Adrenal gland (tissue), 12 donors: ENCODE data around the gene HOXB8. TPM values are rescaled to one million over a fixed set of nuclear protein-coding genes. Genes with fewer than 3 reads are reported as not detected.
A peak's percentile ranks its signal among the peaks of the same experiment; 100 is the strongest.

ENCODE experiments used
- DNase-seq, 7 donors: peaks; one replicate each; pipeline ENCODE4 v3.0.0-alpha.2; 2019 to 2020
- H3K27ac ChIP-seq, 5 donors: fragments of 200-600 bp; sonication (generic) in 4 of 5; 1 replicate in 3 of 5; 2 replicates in 2 of 5; pipeline versions ENCODE4 v1.5.1 to v1.8.0; 2016 to 2020; ENCODE audit warnings: mild to moderate bottlenecking in 1 of 5
- H3K27me3 ChIP-seq: fragments of 200-600 bp; 2 replicates; pipeline ENCODE4 v1.8.0; 2021
- H3K36me3 ChIP-seq, 2 donors: fragments of 200-600 bp; replicated peaks in 1 of 2; 1 replicate in 1 of 2; 2 replicates in 1 of 2; pipeline versions ENCODE4 v1.5.1 to v1.8.0; 2018 to 2022
- H3K4me1 ChIP-seq, 2 donors: fragments of 200-600 bp; replicated peaks in 1 of 2; 1 replicate in 1 of 2; 2 replicates in 1 of 2; pipeline versions ENCODE4 v1.5.1 to v1.8.0; 2018 to 2021
- H3K4me3 ChIP-seq, 4 donors: fragments of 200-600 bp; sonication (generic) in 3 of 4; one replicate each; pipeline ENCODE4 v1.5.1; 2016 to 2018
- H3K9me3 ChIP-seq, 3 donors: fragments of 200-600 bp; sonication (generic) in 1 of 3; replicated peaks in 1 of 3; 1 replicate in 2 of 3; 2 replicates in 1 of 3; pipeline versions ENCODE4 v1.5.1 to v1.8.0; 2016 to 2021
- CTCF ChIP-seq, 6 experiments: fragments of 450-650 bp in 4 of 6; fragments of 200-600 bp in 2 of 6; sonication (generic) in 1 of 6; IDR thresholded peaks; 1 replicate in 5 of 6; 2 replicates in 1 of 6; pipeline versions ENCODE4 v1.5.1 to v1.8.0; 2016 to 2021; ENCODE audit warnings: antibody characterized with exemption in 6 of 6, mild to moderate bottlenecking in 2 of 6, moderate library complexity in 1 of 6
- POLR2A ChIP-seq, 2 donors: fragments of 450-650 bp; IDR thresholded peaks; one replicate each; pipeline ENCODE4 v1.6.1; 2017; ENCODE audit warnings: antibody characterized with exemption in 2 of 2, mild to moderate bottlenecking in 2 of 2, moderate library complexity in 1 of 2
- WGBS, 4 donors: extraction: QIAGEN DNeasy Blood & Tissue Kit in 2 of 4; methylation state at CpG; one replicate each; pipeline versions ENCODE4 v1.1.5 to v1.1.7; 2013 to 2017; 5-methylcytosine and 5-hydroxymethylcytosine counted together
- intact Hi-C, 2 donors: fragments of 100-400 bp; cut with DNase I; formaldehyde crosslinking; loops; one replicate each; pipeline versions ENCODE4 v1.14.1 to v1.15.0; 2022 to 2023
- polyA plus RNA-seq, 3 donors: library from polyadenylated mRNA; stranded (reverse); fragments of 200-250 nt in 2 of 3; fragments of 350-450 nt in 1 of 3; fragmentation: Illumina TruSeq in 1 of 3; extraction: RNeasy Lipid Tissue Mini Kit (QIAGEN cat#74804) in 1 of 3; gene quantifications; one replicate each; pipeline ENCODE4 v1.2.3, GENCODE V29; 2013 to 2014
- total RNA-seq, 9 donors: library from RNA; depleted of rRNA in 4 of 9; stranded (reverse); fragments of >200 nt in 4 of 9; fragments of 120-200 nt in 1 of 9; fragmentation: NEBNext Ultra II Directional in 1 of 9; extraction: Animal tissue kit (Norgen Biotek cat#: 25700) in 1 of 9; gene quantifications; one replicate each; pipeline versions ENCODE4 v1.1.0 to v1.2.4, GENCODE V29; 2013 to 2023
- donor health status: healthy with polysubstance abuse.
- donor health status: Bipolar disorder and iron deficiency.
- donor health status: DM: yes; HTN: yes; CAD: no.
- donor health status: DM: no; HTN: no; CAD: no.
- donor health status: DM: no; HTN: no; CAD: no.
- donor health status: DM: yes; HTN: yes; CAD: no.

Gene HOXB8
- total and polyA plus RNA-seq, 12 donors = 0.72 to 13.3 (median 5.9) TPM

GRCh38 chr17:48629411-48629759, 14.3 kb upstream of the HOXB8 start:
- H3K36me3 ChIP-seq = no peaks in the 10 kb centered on the region
- H3K27ac ChIP-seq = no peak overlapping the region
- peaks cover 99% of the 10 kb centered on the region for H3K27me3 ChIP-seq
- H3K9me3 ChIP-seq = no peaks in the 10 kb centered on the region
- peaks cover 19 to 22% of the 10 kb centered on the region in 2 donors for H3K4me1 ChIP-seq
- DNase-seq = no peak
- intact Hi-C loops = loop anchor here in 1 of 2 donors (10.0 kb wide), 1 partner anchor 475 kb away; no protein-coding TSS in a partner anchor
- 36 to 46% (median 43%) methylated on average over 5 of the region's 5 CpGs for WGBS, 4 donors
- no peak for TF ChIP-seq POLR2A (IDR thresholded peaks at IDR 0.05)
- TF ChIP-seq CTCF (IDR thresholded peaks at IDR 0.05) = no peak
- H3K4me3 ChIP-seq = no peak overlapping the region

- intact Hi-C loops = loop anchor here in 1 of 2 donors (10.0 kb wide), 1 partner anchor 474 kb away; no protein-coding TSS in a partner anchor
Observed at GRCh38 chr17:48628649-48629410, 13.7 kb upstream of the HOXB8 start.

GRCh38 chr17:48627623-48628521, 12.8 kb upstream of the HOXB8 start:
- DNase-seq = peak in 1 of 7 donors; percentile 2
- WGBS, 4 donors = 30 to 41% (median 32%) methylated on average over 27 of the region's 27 CpGs
- Histone ChIP-seq H3K4me3 (no peak overlapping the region), H3K4me1 (peaks cover 19 to 22% of the 10 kb centered on the region in 2 donors), H3K27ac (no peak overlapping the region), H3K36me3 (no peaks in the 10 kb centered on the region), H3K27me3 (peaks cover 90% of the 10 kb centered on the region), H3K9me3 (no peaks in the 10 kb centered on the region)
- intact Hi-C loops = loop anchor here in 1 of 2 donors (10.0 kb wide), 1 partner anchor 473 kb away; no protein-coding TSS in a partner anchor
- no peak for TF ChIP-seq CTCF (IDR thresholded peaks at IDR 0.05)
- TF ChIP-seq POLR2A (IDR thresholded peaks at IDR 0.05) = no peak

More at GRCh38 chr17:48628649-48629410, 13.7 kb upstream of the HOXB8 start:
- H3K27ac ChIP-seq = no peak overlapping the region
- DNase-seq = peak in 1 of 7 donors; percentile 6
- H3K9me3 ChIP-seq = no peaks in the 10 kb centered on the region
- no peaks in the 10 kb centered on the region for H3K36me3 ChIP-seq
- peaks cover 97% of the 10 kb centered on the region for H3K27me3 ChIP-seq
- WGBS, 4 donors = 37 to 51% (median 44%) methylated on average over 5 of the region's 5 CpGs
- peaks cover 19 to 22% of the 10 kb centered on the region in 2 donors for H3K4me1 ChIP-seq
- TF ChIP-seq CTCF (IDR thresholded peaks at IDR 0.05) (no peak), POLR2A (IDR thresholded peaks at IDR 0.05) (no peak)
- no peak overlapping the region for H3K4me3 ChIP-seq

- no peak overlapping the region for H3K27ac ChIP-seq
- intact Hi-C loops = loop anchor here in 1 of 2 donors (10.0 kb wide), 1 partner anchor 472 kb away; no protein-coding TSS in a partner anchor
- DNase-seq = no peak
- no peaks in the 10 kb centered on the region for H3K9me3 ChIP-seq
- no peaks in the 10 kb centered on the region for H3K36me3 ChIP-seq
- H3K4me1 ChIP-seq = peaks cover 19 to 22% of the 10 kb centered on the region in 2 donors
- H3K4me3 ChIP-seq = no peak overlapping the region
- WGBS, 4 donors = 25 to 45% (median 30%) methylated on average over 5 of the region's 5 CpGs
- no peak for TF ChIP-seq POLR2A (IDR thresholded peaks at IDR 0.05)
- TF ChIP-seq CTCF (IDR thresholded peaks at IDR 0.05) = no peak
- H3K27me3 ChIP-seq = peaks cover 85% of the 10 kb centered on the region
Observed at GRCh38 chr17:48627118-48627597, 12.1 kb upstream of the HOXB8 start.
